BJ (cell line): ENCODE results near the gene R3HDM4. TPM values are rescaled to one million over a fixed set of nuclear protein-coding genes. Genes with fewer than 3 reads are reported as not detected.

ENCODE experiments used
- CTCF ChIA-PET: fragments of 350-600 bp; formaldehyde crosslinking; extraction: SDS; loops from one replicate; lab custom pipeline; 2021; ENCODE audit warnings: antibody characterized with exemption, inconsistent platforms; lab: Yijun Ruan, JAX
- POLR2A ChIA-PET: fragments of 300-600 bp; sonication (Branson Sonifier 250); formaldehyde crosslinking; extraction: SDS; loops from one replicate; lab custom pipeline; 2021; ENCODE audit warnings: antibody characterized with exemption; lab: Charles Lee
- DNase-seq: peaks from one replicate; pipeline ENCODE4 v3.0.0-alpha.2; 2011; ENCODE audit warnings: low read depth
- H3K27me3 ChIP-seq: 2 replicates; pipeline ENCODE4 v1.6.0; 2011; ENCODE audit warnings: low read length; ENCODE audit not compliant: control insufficient read depth, insufficient read depth
- H3K36me3 ChIP-seq: 2 replicates; pipeline ENCODE4 v1.5.1; 2011; ENCODE audit warnings: low read length; ENCODE audit not compliant: control insufficient read depth, insufficient read depth
- H3K4me3 ChIP-seq: 2 replicates; pipeline ENCODE4 v1.5.1; 2011; ENCODE audit warnings: low read depth, mild to moderate bottlenecking, control low read depth, low read length
- CTCF ChIP-seq: IDR thresholded peaks from 2 replicates; pipeline ENCODE4 v1.5.1; 2011; ENCODE audit warnings: low read depth, mild to moderate bottlenecking, control low read depth, inconsistent platforms, low read length, moderate library complexity; ENCODE audit not compliant: insufficient read depth
- polyA plus RNA-seq: library from polyadenylated mRNA; depleted of rRNA; stranded (reverse); fragments of >200 nt; gene quantifications from 2 replicates; pipeline ENCODE4 v1.2.3, GENCODE V29; 2011

The R3HDM4 gene
- polyA plus RNA-seq, 1 experiment = 46.6 TPM

GRCh38 chr19:939922-940321 lies 26.9 kb upstream of the R3HDM4 start:
- H3K36me3 ChIP-seq = peaks cover 39% of the 10 kb centered on the region
- CTCF ChIA-PET = no interaction called here
- no peaks in the 10 kb centered on the region for H3K27me3 ChIP-seq
- POLR2A ChIA-PET = no interaction called here
- H3K4me3 ChIP-seq = no peak overlapping the region
- DNase-seq = no peak
- no peak for TF ChIP-seq CTCF

GRCh38 chr19:939439-939838 lies 26.4 kb upstream of the R3HDM4 start:
- Histone ChIP-seq H3K4me3 (no peak overlapping the region), H3K36me3 (peaks cover 39% of the 10 kb centered on the region), H3K27me3 (no peaks in the 10 kb centered on the region)
- DNase-seq = no peak
- ChIA-PET CTCF (no interaction called here), POLR2A (no interaction called here)
- no peak for TF ChIP-seq CTCF

GRCh38 chr19:938233-938923 lies 25.4 kb upstream of the R3HDM4 start:
- no peak for DNase-seq
- Histone ChIP-seq H3K4me3 (no peak overlapping the region), H3K36me3 (peaks cover 31% of the 10 kb centered on the region), H3K27me3 (no peaks in the 10 kb centered on the region)
- ChIA-PET CTCF (no interaction called here), POLR2A (no interaction called here)
- no peak for TF ChIP-seq CTCF

- ChIA-PET POLR2A (no interaction called here), CTCF (interaction anchor here (1.5 to 1.7 kb wide), 2 partner anchors 39 to 45 kb away, joined by 3 to 4 read pairs; no protein-coding TSS in a partner anchor)
- peaks cover 29% of the 10 kb centered on the region for H3K36me3 ChIP-seq
- TF ChIP-seq CTCF = no peak
- H3K4me3 ChIP-seq = no peak overlapping the region
- no peak for DNase-seq
- no peaks in the 10 kb centered on the region for H3K27me3 ChIP-seq
Measured at GRCh38 chr19:937259-937694, 24.3 kb upstream of the R3HDM4 start.

- Histone ChIP-seq H3K27me3 (no peaks in the 10 kb centered on the region), H3K36me3 (peaks cover 26% of the 10 kb centered on the region), H3K4me3 (no peak overlapping the region)
- POLR2A ChIA-PET = no interaction called here
- CTCF ChIA-PET = interaction anchor here (1.5 to 1.7 kb wide), 3 partner anchors 9 to 46 kb away, joined by 3 to 4 read pairs (median 3); no protein-coding TSS in a partner anchor
- DNase-seq = no peak
- no peak for TF ChIP-seq CTCF
Measured at GRCh38 chr19:936175-936546, 23.1 kb upstream of the R3HDM4 start.
